GM21367 (cell line): Measurements from ENCODE around the gene EXPH5.
"Not testable (repeated sequence)": the region's sequence is repeated elsewhere in the genome, so short reads cannot be mapped to it uniquely, and the experiment has no call there.

Source experiments
- ATAC-seq: cut with Tn5 transposase; IDR thresholded peaks from one replicate; pipeline ENCODE4 v1.9.1; 2021; ENCODE audit not compliant: unreplicated experiment

The EXPH5 gene

GRCh38 chr11:108602818-108603217 is 9.2 kb upstream of the EXPH5 start:
- ATAC-seq = not testable (repeated sequence)

DNA sequence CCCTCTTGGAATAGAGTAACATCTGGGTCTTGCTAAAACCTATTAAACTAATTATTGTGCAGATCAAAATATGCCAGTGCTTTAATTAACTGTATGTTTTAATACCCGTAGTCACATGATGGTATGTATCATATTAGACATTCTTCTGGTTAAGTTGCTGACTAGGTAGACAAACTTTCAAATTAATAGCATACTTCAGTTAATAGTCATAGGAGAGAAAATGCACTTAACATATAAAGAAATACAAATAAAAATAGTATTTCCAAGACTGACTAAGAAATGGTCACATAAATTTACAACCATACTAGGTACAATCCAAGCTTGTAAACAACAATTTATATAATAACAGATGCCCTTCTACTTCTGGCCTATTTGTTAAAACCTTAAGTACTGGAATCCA is 7.6 kb upstream of the EXPH5 start:
- ATAC-seq = no peak

DNA sequence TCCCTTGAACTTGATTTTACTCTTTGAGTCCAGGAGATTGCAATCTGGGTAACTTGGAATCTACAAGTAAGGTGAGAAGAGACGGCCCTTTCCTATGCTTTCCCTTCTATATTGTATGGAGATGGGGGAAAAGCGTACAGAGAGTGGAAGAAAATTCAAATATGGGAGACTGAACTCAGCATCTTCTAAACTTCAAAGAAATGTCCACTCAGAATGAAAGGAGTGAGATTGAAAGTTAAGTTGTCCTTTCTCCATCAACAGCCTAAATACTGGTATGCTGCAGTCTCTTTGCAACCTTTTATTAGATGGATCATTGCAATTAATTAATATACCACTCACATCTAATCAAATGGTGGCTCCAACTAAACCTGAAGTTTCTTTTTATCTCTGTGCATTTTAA is 6.4 kb upstream of the EXPH5 start:
- no peak for ATAC-seq

GRCh38 chr11:108597736-108598355 is 4.3 kb upstream of the EXPH5 start:
- ATAC-seq = no peak

DNA sequence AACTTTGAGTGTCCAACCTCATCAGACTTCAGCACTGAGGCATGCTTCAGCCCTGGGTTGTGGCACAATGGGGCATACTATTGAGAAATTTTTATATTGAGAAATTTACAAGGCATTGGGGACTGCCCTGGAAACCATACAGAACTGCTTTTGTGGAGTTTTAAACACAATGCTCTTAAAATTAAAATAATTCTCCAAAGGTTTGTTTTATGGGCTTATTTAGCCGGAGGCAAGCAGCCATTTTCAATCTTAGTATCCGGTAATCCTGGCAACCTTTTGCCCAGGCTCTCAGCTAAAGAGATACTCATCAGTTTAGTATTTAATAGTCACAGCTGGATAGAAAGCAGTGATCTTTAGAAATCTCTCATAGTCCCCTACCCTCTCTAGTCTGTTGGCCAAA is 3.1 kb upstream of the EXPH5 start:
- no peak for ATAC-seq

DNA sequence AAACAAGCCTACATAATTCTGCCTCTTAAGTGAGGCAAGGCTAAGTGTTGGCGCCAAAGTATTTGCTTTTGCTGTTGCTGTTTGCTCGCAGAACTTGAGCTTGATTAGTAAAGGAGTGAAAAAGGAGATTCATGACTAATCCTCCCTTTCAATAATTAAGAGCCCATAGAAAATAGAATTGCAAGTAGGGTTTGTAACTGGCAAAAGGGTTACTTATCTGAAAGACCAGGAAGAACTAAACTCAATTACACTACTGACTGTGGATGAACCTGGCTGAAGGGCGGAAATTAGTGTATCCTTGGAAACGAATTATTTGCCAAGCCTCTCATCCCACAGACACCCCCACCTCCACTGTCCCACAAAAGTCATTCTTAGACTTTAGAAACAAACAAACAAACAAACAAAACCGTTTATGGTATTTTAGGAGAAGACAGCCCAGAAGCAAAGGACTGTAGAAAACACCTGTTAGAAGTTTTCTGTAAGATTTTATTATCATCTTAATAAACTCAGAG is 411 bp upstream of the EXPH5 start:
- ATAC-seq = no peak

- ATAC-seq = no peak
Measured at GRCh38 chr11:108592591-108593213, 866 bp downstream of the EXPH5 start.

DNA sequence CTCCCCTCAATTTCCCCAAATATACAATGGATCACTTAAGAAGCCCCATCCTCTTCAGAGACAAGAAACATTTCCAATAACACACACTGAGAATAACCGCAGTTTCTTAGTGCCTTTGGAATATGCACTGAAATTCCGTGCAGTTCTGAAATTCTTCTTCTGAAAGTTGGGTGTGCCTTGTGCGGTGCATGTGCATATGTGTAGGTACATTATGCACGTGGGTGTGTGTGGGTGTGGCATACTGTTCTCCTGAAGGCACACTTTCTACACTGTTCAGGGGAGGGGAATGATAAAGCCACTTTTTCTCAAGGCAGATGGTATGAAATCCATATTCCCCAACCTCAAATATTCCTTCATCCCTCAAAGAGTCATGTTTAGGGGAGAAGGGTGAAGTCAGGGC is 1.7 kb downstream of the EXPH5 start:
- no peak for ATAC-seq

- ATAC-seq = no peak
Measured at GRCh38 chr11:108589136-108589535, 4.4 kb downstream of the EXPH5 start.

GRCh38 chr11:108588287-108588686 is 5.3 kb downstream of the EXPH5 start:
- no peak for ATAC-seq

DNA sequence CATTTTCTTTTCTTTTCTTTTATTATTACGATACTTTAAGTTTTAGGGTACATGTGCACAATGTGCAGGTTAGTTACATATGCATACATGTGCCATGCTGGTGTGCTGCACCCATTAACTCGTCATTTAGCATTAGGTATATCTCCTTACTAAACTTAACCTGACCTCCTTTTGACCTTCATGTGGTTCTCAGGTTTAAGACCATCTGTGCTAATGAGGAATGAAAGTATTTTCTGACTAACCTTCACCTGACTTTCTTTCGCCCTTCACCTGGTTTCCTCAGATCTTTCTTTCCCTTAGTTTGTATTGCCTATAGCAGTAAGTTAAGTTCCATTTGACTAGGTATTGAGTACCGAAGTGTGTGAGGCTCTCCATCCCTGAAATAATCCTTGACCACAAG is 6.5 kb downstream of the EXPH5 start:
- ATAC-seq = no peak

DNA sequence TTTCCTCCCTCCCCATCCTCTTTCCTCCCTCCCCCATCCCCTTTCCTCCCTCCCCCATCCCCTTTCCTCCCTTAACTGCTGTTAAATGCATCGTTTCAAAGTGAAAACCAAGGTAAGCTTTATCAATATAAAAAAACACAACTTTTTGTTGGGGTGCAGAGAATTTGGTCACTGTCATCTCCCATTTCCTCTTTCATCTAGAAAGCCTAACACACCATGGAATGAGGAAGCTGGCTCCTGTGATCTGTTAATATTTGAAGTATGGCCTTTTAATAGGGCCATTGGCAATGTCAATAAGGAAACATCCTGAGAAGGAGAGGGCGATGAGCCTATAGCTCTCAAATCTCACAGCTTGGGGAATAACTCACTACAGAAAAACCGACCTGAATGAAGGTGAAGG is 7.0 kb downstream of the EXPH5 start:
- no peak for ATAC-seq

- ATAC-seq = not testable (repeated sequence)
Measured at GRCh38 chr11:108586185-108586584, 7.4 kb downstream of the EXPH5 start.

DNA sequence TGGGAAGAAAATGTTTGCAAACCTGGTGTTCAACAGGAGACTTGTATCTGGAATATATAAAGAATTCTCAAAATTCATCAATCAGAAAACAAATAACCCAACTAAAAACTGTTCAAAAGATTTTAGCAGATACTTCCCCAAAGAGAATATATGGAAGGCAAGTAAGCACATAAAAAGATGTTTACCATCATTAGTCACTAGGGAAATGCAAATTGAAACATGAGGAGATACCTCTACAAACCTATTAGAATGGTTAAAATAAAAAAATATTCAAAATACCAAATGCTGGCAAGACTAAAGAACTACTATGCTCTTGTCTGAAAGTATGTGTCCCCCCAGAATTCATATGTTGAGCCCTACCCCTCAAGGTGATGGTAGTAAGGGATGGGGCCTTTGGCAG is 8.6 kb downstream of the EXPH5 start:
- no peak for ATAC-seq

- no peak for ATAC-seq
Measured at GRCh38 chr11:108580645-108581044, 12.9 kb downstream of the EXPH5 start.

GRCh38 chr11:108580043-108580442 is 13.5 kb downstream of the EXPH5 start:
- ATAC-seq = no peak

DNA sequence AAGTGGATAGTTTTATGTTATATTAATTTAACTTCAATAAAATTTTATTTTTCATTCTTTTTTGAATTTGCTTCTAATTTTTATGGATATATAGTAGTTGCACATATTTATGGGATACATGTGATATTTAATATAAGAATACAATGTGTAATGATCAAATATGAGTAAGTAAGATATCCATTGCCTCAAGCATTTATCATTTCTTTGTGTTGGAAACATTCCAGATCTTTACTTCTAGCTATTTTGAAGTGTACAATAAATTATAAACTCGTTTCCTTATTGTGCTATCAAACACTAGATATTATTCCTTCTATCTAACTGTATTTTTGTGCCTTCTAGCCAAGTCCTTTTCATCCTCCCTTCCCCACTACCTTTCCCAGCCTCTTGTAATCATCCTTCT is 17.0 kb downstream of the EXPH5 start:
- no peak for ATAC-seq

DNA sequence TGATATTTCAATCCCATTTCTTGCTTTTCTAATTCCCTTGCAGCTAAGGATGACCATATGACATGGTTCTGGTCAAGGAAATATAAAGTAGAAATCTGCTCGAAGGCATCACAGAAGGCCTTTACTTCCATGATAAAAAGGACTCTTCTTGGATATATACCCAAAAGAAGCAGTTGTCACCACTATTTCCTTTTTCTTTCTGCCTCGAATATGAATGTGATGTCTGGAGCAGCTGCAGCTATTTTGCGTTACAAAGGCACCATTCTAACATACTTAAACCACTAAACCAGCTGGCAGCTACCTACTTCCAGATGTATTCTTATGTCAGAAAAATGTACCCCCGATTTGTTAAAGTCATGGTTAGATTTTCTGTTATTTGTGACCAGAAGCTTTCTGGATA is 18.9 kb downstream of the EXPH5 start:
- ATAC-seq = no peak

- ATAC-seq = no peak
Measured at GRCh38 chr11:108571001-108571400, 22.6 kb downstream of the EXPH5 start.

DNA sequence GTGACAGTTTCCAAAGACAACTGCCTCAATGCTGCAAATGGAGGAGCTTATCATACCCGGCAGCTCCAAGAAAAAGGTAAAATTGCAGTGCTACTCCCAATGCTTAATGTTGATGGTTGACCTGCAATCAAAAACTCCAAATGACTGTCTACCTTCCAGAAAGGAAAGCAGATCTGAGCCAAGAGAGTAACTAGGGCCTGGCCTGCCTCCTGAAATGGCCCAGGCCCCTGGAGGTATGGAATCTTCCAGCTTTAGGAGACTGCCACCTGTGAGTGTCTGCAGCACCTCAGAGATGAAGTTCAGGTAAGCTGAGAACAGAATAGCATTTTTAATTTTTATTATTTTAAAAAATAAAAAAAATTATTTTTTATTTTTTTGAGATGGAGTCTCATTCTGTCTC is 23.7 kb downstream of the EXPH5 start:
- ATAC-seq = no peak

DNA sequence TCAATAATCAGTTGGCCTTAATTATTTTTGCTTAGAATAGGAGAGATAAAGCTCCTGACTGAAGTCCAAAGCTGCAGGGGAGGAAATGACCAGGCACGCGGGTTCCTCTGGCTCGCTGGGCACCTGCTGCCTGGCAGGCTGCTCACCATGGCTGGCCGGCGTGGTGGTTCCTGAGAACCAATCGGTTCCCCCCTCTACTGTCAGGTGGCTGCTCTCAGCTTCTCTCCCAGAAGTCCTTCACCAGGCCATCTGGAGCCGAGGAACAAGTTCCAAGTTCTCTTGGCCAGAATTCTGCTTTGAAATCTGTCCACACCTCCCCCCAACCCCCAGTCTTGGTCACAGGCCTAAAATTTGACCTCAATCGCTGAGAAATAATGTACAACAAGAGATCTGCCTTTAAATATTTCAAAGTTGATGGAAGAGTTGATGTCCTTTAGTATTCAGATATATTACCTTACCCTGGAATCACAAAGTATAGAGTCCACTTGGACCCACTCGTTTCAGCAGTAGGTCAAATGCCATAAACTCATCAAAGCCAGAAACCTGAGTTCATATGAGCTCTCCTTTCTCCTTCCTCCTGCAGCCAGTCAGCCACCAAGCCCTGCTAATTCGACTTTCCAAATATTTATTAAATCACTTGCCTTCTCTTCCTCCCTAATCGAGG is 25.2 kb downstream of the EXPH5 start:
- ATAC-seq = no peak

DNA sequence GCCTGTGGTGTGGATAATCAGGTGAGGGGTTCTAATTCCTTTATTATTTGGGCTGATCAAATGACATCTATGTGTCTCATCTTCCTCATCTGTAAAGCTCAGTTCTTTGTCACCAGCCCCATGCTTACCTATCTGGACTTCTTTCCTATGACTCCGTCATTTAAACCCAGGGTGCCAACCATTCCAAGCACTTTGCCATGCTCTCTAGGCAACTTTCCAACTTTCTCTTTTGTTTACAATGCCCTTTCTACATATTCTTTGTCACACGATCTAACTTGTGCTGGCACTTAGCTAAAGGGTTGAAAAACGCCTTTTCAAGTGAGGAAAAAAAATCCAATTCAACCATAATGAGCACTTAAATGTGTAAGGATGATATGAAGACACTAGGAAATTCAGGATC is 27.9 kb downstream of the EXPH5 start:
- no peak for ATAC-seq
